Mesendoderm (in vitro differentiated cells): Measurements from ENCODE around the gene FMO5.

Experiments used
- DNase-seq: peaks from one replicate; pipeline ENCODE4 v3.0.0; 2013
- H2AK5ac ChIP-seq: 2 replicates; pipeline ENCODE4 v1.6.1; 2013; ENCODE audit warnings: low read length, inconsistent platforms
- H2BK120ac ChIP-seq: 2 replicates; pipeline ENCODE4 v1.6.1; 2013; ENCODE audit warnings: low read depth, mild to moderate bottlenecking, low read length, moderate library complexity, mixed read lengths
- H2BK15ac ChIP-seq: replicated peaks from 2 replicates; pipeline ENCODE4 v1.6.1; 2013; ENCODE audit warnings: low read depth, mild to moderate bottlenecking, moderate library complexity
- H2BK5ac ChIP-seq: 2 replicates; pipeline ENCODE4 v1.6.1; 2013; ENCODE audit warnings: low read length, inconsistent platforms
- H3K18ac ChIP-seq: 2 replicates; pipeline ENCODE4 v1.6.1; 2013; ENCODE audit warnings: mild to moderate bottlenecking, low read length, mixed read lengths
- H3K23ac ChIP-seq: one replicate; pipeline ENCODE4 v1.6.1; 2013; ENCODE audit warnings: low read length
- H3K27ac ChIP-seq: 2 replicates; pipeline ENCODE4 v1.5.1; 2013; ENCODE audit warnings: low read depth, mild to moderate bottlenecking, inconsistent platforms, low read length, moderate library complexity
- H3K27me3 ChIP-seq: 2 replicates; pipeline ENCODE4 v1.6.1; 2013; ENCODE audit warnings: low read length, control low read depth, mild to moderate bottlenecking, inconsistent platforms; ENCODE audit not compliant: insufficient read depth, poor library complexity
- H3K36me3 ChIP-seq: 2 replicates; pipeline ENCODE4 v1.6.1; 2013; ENCODE audit warnings: low read length, inconsistent platforms; ENCODE audit not compliant: control insufficient read depth, insufficient read depth
- H3K4ac ChIP-seq: one replicate; pipeline ENCODE4 v1.6.1; 2013; ENCODE audit warnings: low read depth, mild to moderate bottlenecking, low read length, moderate library complexity
- H3K4me1 ChIP-seq: 2 replicates; pipeline ENCODE4 v1.6.1; 2013; ENCODE audit warnings: low read depth, low read length, inconsistent platforms; ENCODE audit not compliant: control insufficient read depth
- H3K4me2 ChIP-seq: 2 replicates; pipeline ENCODE4 v1.6.1; 2013; ENCODE audit warnings: low read length
- H3K4me3 ChIP-seq: 2 replicates; pipeline ENCODE4 v1.5.1; 2013; ENCODE audit warnings: mild to moderate bottlenecking, low read length
- H3K56ac ChIP-seq: one replicate; pipeline ENCODE4 v1.6.1; 2013; ENCODE audit warnings: low read length
- H3K79me1 ChIP-seq: 2 replicates; pipeline ENCODE4 v1.6.1; 2013; ENCODE audit warnings: low read length, inconsistent platforms
- H3K79me2 ChIP-seq: 2 replicates; pipeline ENCODE4 v1.6.1; 2013; ENCODE audit warnings: mild to moderate bottlenecking, low read length; ENCODE audit not compliant: control insufficient read depth, insufficient read depth
- H3K9ac ChIP-seq: 2 replicates; pipeline ENCODE4 v1.6.1; 2013; ENCODE audit warnings: low read length, inconsistent platforms
- H4K5ac ChIP-seq: one replicate; pipeline ENCODE4 v1.6.1; 2013; ENCODE audit warnings: low read length
- H4K8ac ChIP-seq: one replicate; pipeline ENCODE4 v1.6.1; 2013; ENCODE audit warnings: low read depth, mild to moderate bottlenecking, control low read depth, low read length, moderate library complexity
- WGBS: extraction: QIAGEN DNeasy Blood & Tissue Kit; methylation state at CpG from one replicate; pipeline ENCODE4 v1.1.7; 2013; ENCODE audit warnings: low lambda C conversion rate, missing lambda C conversion rate; ENCODE audit not compliant: insufficient coverage; ENCODE audit errors: extremely low coverage; 5-methylcytosine and 5-hydroxymethylcytosine counted together

The FMO5 gene

GRCh38 chr1:147172168-147173016 is 52.7 kb downstream of the FMO5 start, which contains the start of gene PRKAB2:
PRKAB2 (minus strand) TSS chr1:147172470; CDS start chr1:147172144, 326 bp downstream.
- Histone ChIP-seq H3K79me1 (peaks cover 6% of the 10 kb centered on the region), H4K5ac (no peak within 1 kb of the TSS), H3K9ac (peak within 1 kb of the TSS; percentile 92), H4K8ac (peak within 1 kb of the TSS; percentile 67), H3K18ac (peak within 1 kb of the TSS; percentile 71), H3K23ac (peak within 1 kb of the TSS; percentile 83), H2BK5ac (peak within 1 kb of the TSS; percentile 77), H3K4me1 (peaks cover 6% of the 10 kb centered on the region), H3K27ac (peak within 1 kb of the TSS; percentile 93), H3K36me3 (no peaks in the 10 kb centered on the region), H3K79me2 (peaks cover 13% of the 10 kb centered on the region), H3K4ac (no peak within 1 kb of the TSS), H3K27me3 (no peaks in the 10 kb centered on the region), H3K4me2 (peak within 1 kb of the TSS; percentile 85), H3K4me3 (peak within 1 kb of the TSS; percentile 85), H2BK120ac (no peak within 1 kb of the TSS), H3K56ac (peak within 1 kb of the TSS; percentile 96), H2AK5ac (no peak within 1 kb of the TSS), H2BK15ac (no peak within 1 kb of the TSS)
- peak; percentile 98 for DNase-seq
- no CpG with 5 or more reads among the region's 72 CpGs for WGBS

- no peak overlapping the region for H4K5ac ChIP-seq
- H3K27ac ChIP-seq: peak overlapping the region; percentile 90
- H4K8ac ChIP-seq: no peak overlapping the region
- H3K79me2 ChIP-seq: peaks cover 15% of the 10 kb centered on the region
- H2BK15ac ChIP-seq: no peak overlapping the region
- no peak overlapping the region for H3K4ac ChIP-seq
- H3K18ac ChIP-seq: peak overlapping the region; percentile 46
- no CpG with 5 or more reads among the region's 32 CpGs for WGBS
- peak overlapping the region; percentile 85 for H3K4me3 ChIP-seq
- H3K4me1 ChIP-seq: peaks cover 6% of the 10 kb centered on the region
- peak overlapping the region; percentile 85 for H3K4me2 ChIP-seq
- peak overlapping the region; percentile 77 for H2BK5ac ChIP-seq
- H2AK5ac ChIP-seq: no peak overlapping the region
- peak overlapping the region; percentile 92 for H3K9ac ChIP-seq
- H3K79me1 ChIP-seq: peaks cover 7% of the 10 kb centered on the region
- H2BK120ac ChIP-seq: no peak overlapping the region
- peak overlapping the region; percentile 83 for H3K23ac ChIP-seq
- no peaks in the 10 kb centered on the region for H3K27me3 ChIP-seq
- H3K56ac ChIP-seq: peak overlapping the region; percentile 96
- no peaks in the 10 kb centered on the region for H3K36me3 ChIP-seq
- DNase-seq: no peak
Measured at GRCh38 chr1:147171399-147172167, 53.6 kb downstream of the FMO5 start.

- peaks cover 6% of the 10 kb centered on the region for H3K4me1 ChIP-seq
- peaks cover 8% of the 10 kb centered on the region for H3K79me1 ChIP-seq
- H2BK120ac ChIP-seq: no peak overlapping the region
- H3K27me3 ChIP-seq: no peaks in the 10 kb centered on the region
- no peak overlapping the region for H3K23ac ChIP-seq
- H3K9ac ChIP-seq: peak overlapping the region; percentile 25
- H2AK5ac ChIP-seq: no peak overlapping the region
- peak overlapping the region; percentile 46 for H3K4ac ChIP-seq
- H3K56ac ChIP-seq: peak overlapping the region; percentile 96
- H3K27ac ChIP-seq: no peak overlapping the region
- H4K8ac ChIP-seq: no peak overlapping the region
- H4K5ac ChIP-seq: no peak overlapping the region
- H3K4me2 ChIP-seq: no peak overlapping the region
- no CpG with 5 or more reads among the region's 6 CpGs for WGBS
- no peak overlapping the region for H3K4me3 ChIP-seq
- DNase-seq: no peak
- H3K79me2 ChIP-seq: peaks cover 15% of the 10 kb centered on the region
- H3K18ac ChIP-seq: no peak overlapping the region
- no peaks in the 10 kb centered on the region for H3K36me3 ChIP-seq
- H2BK15ac ChIP-seq: no peak overlapping the region
- H2BK5ac ChIP-seq: no peak overlapping the region
Measured at GRCh38 chr1:147169840-147170674, 55.1 kb downstream of the FMO5 start.

- DNase-seq: peak; percentile 43
- Histone ChIP-seq H2BK120ac (no peak overlapping the region), H3K23ac (no peak overlapping the region), H4K8ac (no peak overlapping the region), H3K18ac (no peak overlapping the region), H3K4me3 (no peak overlapping the region), H3K4ac (no peak overlapping the region), H3K27me3 (no peaks in the 10 kb centered on the region), H3K79me2 (peaks cover 15% of the 10 kb centered on the region), H3K9ac (no peak overlapping the region), H3K56ac (no peak overlapping the region), H2AK5ac (no peak overlapping the region), H3K79me1 (peaks cover 8% of the 10 kb centered on the region), H2BK5ac (no peak overlapping the region), H4K5ac (no peak overlapping the region), H3K27ac (no peak overlapping the region), H3K36me3 (no peaks in the 10 kb centered on the region), H3K4me2 (no peak overlapping the region), H2BK15ac (no peak overlapping the region), H3K4me1 (peaks cover 6% of the 10 kb centered on the region)
- WGBS: no CpG with 5 or more reads among the region's 3 CpGs
Measured at GRCh38 chr1:147169171-147169570, 56.0 kb downstream of the FMO5 start.

GRCh38 chr1:147168626-147169058 is 56.5 kb downstream of the FMO5 start:
- peaks cover 4% of the 10 kb centered on the region for H3K4me1 ChIP-seq
- H3K4me3 ChIP-seq: no peak overlapping the region
- H2BK120ac ChIP-seq: no peak overlapping the region
- no peak overlapping the region for H3K4ac ChIP-seq
- no peaks in the 10 kb centered on the region for H3K27me3 ChIP-seq
- peaks cover 15% of the 10 kb centered on the region for H3K79me2 ChIP-seq
- no peak overlapping the region for H3K56ac ChIP-seq
- no peak overlapping the region for H4K5ac ChIP-seq
- H2BK5ac ChIP-seq: no peak overlapping the region
- no peak overlapping the region for H2AK5ac ChIP-seq
- no peaks in the 10 kb centered on the region for H3K36me3 ChIP-seq
- WGBS: no CpG with 5 or more reads among the region's 2 CpGs
- no peak overlapping the region for H3K27ac ChIP-seq
- H3K9ac ChIP-seq: no peak overlapping the region
- H2BK15ac ChIP-seq: no peak overlapping the region
- H4K8ac ChIP-seq: no peak overlapping the region
- peak; percentile 49 for DNase-seq
- H3K18ac ChIP-seq: no peak overlapping the region
- no peak overlapping the region for H3K4me2 ChIP-seq
- H3K79me1 ChIP-seq: peaks cover 8% of the 10 kb centered on the region
- no peak overlapping the region for H3K23ac ChIP-seq
